CD4-positive, alpha-beta T cell (primary cell): ENCODE measurements around the gene MLYCD. TPM values are rescaled to one million over a fixed set of nuclear protein-coding genes. Genes with fewer than 3 reads are reported as not detected.

Experiments used
- ATAC-seq: fragments of 200-7000 bp; cut with Tn5 transposase; one replicate; pipeline ENCODE4 v1.10.0; 2022; ENCODE audit warnings: mild to moderate bottlenecking; ENCODE audit not compliant: poor library complexity
- CTCF ChIA-PET: fragments of 350-600 bp; sonication (Branson Sonifier 250); formaldehyde crosslinking; loops from one replicate; lab custom pipeline; 2021; ENCODE audit warnings: antibody characterized with exemption, inconsistent platforms; lab: Charles Lee
- POLR2A ChIA-PET: fragments of 350-600 bp; sonication (Branson Sonifier 250); formaldehyde crosslinking; loops from one replicate; lab custom pipeline; 2021; ENCODE audit warnings: antibody characterized with exemption, inconsistent platforms; lab: Charles Lee
- DNase-seq, 14 experiments: peaks; one replicate each; pipeline ENCODE4 v3.0.0-alpha.2; 2013 to 2020; ENCODE audit warnings: mixed read lengths in 2 of 14
- H3K27ac ChIP-seq, 2 donors: one replicate each; pipeline versions ENCODE4 v1.5.1 to v1.7.0; 2013; ENCODE audit warnings: low read length in 2 of 2, low read depth in 1 of 2, mild to moderate bottlenecking in 1 of 2
- H3K27me3 ChIP-seq, 2 experiments: 1 replicate in 1 of 2; 2 replicates in 1 of 2; pipeline versions ENCODE4 v1.6.1 to v1.7.0; 2013; ENCODE audit warnings: low read length in 2 of 2, control low read depth in 1 of 2, mild to moderate bottlenecking in 1 of 2, moderate library complexity in 1 of 2; ENCODE audit not compliant: insufficient read depth in 2 of 2, control insufficient read depth in 1 of 2
- H3K36me3 ChIP-seq: one replicate; pipeline ENCODE4 v1.6.1; 2013; ENCODE audit warnings: low read length, control low read depth; ENCODE audit not compliant: insufficient read depth
- H3K4me1 ChIP-seq: one replicate; pipeline ENCODE4 v1.6.1; 2013; ENCODE audit warnings: low read length, control low read depth; ENCODE audit not compliant: insufficient read depth
- H3K4me3 ChIP-seq: one replicate; pipeline ENCODE4 v1.5.1; 2013; ENCODE audit warnings: mild to moderate bottlenecking, low read length, moderate library complexity
- H3K9me3 ChIP-seq, 2 experiments: 1 replicate in 1 of 2; 2 replicates in 1 of 2; pipeline versions ENCODE4 v1.6.1 to v1.7.0; 2013; ENCODE audit warnings: low read length in 2 of 2, mild to moderate bottlenecking in 2 of 2, control low read depth in 1 of 2, moderate library complexity in 1 of 2; ENCODE audit not compliant: control insufficient read depth in 1 of 2, insufficient read depth in 1 of 2
- H3K27ac Mint-ChIP-seq: one replicate; pipeline ENCODE4 v1.8.0; 2020; ENCODE audit warnings: mixed read lengths
- H3K27me3 Mint-ChIP-seq: one replicate; pipeline ENCODE4 v1.8.0; 2021; ENCODE audit warnings: mixed read lengths
- H3K36me3 Mint-ChIP-seq: one replicate; pipeline ENCODE4 v1.8.0; 2021; ENCODE audit warnings: low read depth, mixed read lengths
- H3K4me1 Mint-ChIP-seq: one replicate; pipeline ENCODE4 v1.8.0; 2021; ENCODE audit warnings: low read depth, mixed read lengths
- H3K4me3 Mint-ChIP-seq: one replicate; pipeline ENCODE4 v1.8.0; 2020; ENCODE audit warnings: mild to moderate bottlenecking, mixed read lengths
- H3K9me3 Mint-ChIP-seq: one replicate; pipeline ENCODE4 v1.8.0; 2020; ENCODE audit warnings: mixed read lengths
- CTCF ChIP-seq: fragments of 200-600 bp; IDR thresholded peaks from one replicate; pipeline ENCODE4 v1.8.0; 2022; ENCODE audit warnings: antibody characterized with exemption, mild to moderate bottlenecking
- intact Hi-C, 2 experiments: fragments of 100-400 bp; cut with DNase I in 1 of 2; cut with micrococcal nuclease in 1 of 2; formaldehyde crosslinking; loops; one replicate each; pipeline versions ENCODE4 v1.15.1 to v1.9.0; 2023 to 2025; cut with DNase I, micrococcal nuclease
- total RNA-seq, 174 experiments: library from RNA in 2 of 174; stranded (reverse) in 2 of 174; gene quantifications; one replicate each; pipeline ENCODE4 v1.2.3 and lab custom pipeline; 2021 to 2026

Gene MLYCD
- total RNA-seq, 2 experiments from 2014 or later = 4.7 to 5.3 TPM

- Mint-ChIP-seq H3K27me3 (no peaks in the 10 kb centered on the region), H3K27ac (no peak overlapping the region), H3K9me3 (no peaks in the 10 kb centered on the region), H3K4me3 (no peak overlapping the region), H3K4me1 (peaks cover 6% of the 10 kb centered on the region), H3K36me3 (peaks cover 82% of the 10 kb centered on the region)
- H3K36me3 ChIP-seq = peaks cover 57% of the 10 kb centered on the region
- H3K4me3 ChIP-seq = no peak overlapping the region
- H3K4me1 ChIP-seq = no peaks in the 10 kb centered on the region
- no peak for TF ChIP-seq CTCF
- POLR2A ChIA-PET = no interaction called here
- no peaks in the 10 kb centered on the region for H3K27me3 ChIP-seq
- H3K9me3 ChIP-seq = no peaks in the 10 kb centered on the region
- DNase-seq = no peak
- CTCF ChIA-PET = no interaction called here
- no peak for ATAC-seq
- intact Hi-C loops = no loop called here
- no peak overlapping the region for H3K27ac ChIP-seq
Observed at GRCh38 chr16:83908798-83909197, 9.9 kb downstream of the MLYCD start.

GRCh38 chr16:83911290-83911689, 12.4 kb downstream of the MLYCD start:
- CTCF ChIA-PET = no interaction called here
- no peak for ATAC-seq
- intact Hi-C loops = no loop called here
- peaks cover 9% of the 10 kb centered on the region for H3K4me1 Mint-ChIP-seq
- no peak overlapping the region for H3K27ac ChIP-seq
- H3K36me3 ChIP-seq = peaks cover 80% of the 10 kb centered on the region
- POLR2A ChIA-PET = no interaction called here
- H3K4me3 Mint-ChIP-seq = no peak overlapping the region
- H3K4me3 ChIP-seq = no peak overlapping the region
- no peak for TF ChIP-seq CTCF
- H3K4me1 ChIP-seq = no peaks in the 10 kb centered on the region
- H3K27me3 Mint-ChIP-seq = no peaks in the 10 kb centered on the region
- no peak for DNase-seq
- H3K36me3 Mint-ChIP-seq = peaks cover 91% of the 10 kb centered on the region
- H3K27me3 ChIP-seq = no peaks in the 10 kb centered on the region
- no peak overlapping the region for H3K27ac Mint-ChIP-seq
- no peaks in the 10 kb centered on the region for H3K9me3 ChIP-seq
- H3K9me3 Mint-ChIP-seq = no peaks in the 10 kb centered on the region

GRCh38 chr16:83912519-83913244, 13.8 kb downstream of the MLYCD start:
- TF ChIP-seq CTCF = no peak
- no peaks in the 10 kb centered on the region for H3K9me3 ChIP-seq
- Mint-ChIP-seq H3K9me3 (no peaks in the 10 kb centered on the region), H3K27ac (no peak overlapping the region), H3K4me3 (no peak overlapping the region), H3K4me1 (peaks cover 4% of the 10 kb centered on the region), H3K27me3 (no peaks in the 10 kb centered on the region), H3K36me3 (peaks cover 84% of the 10 kb centered on the region)
- DNase-seq (no peak), ATAC-seq (no peak)
- peaks cover 76% of the 10 kb centered on the region for H3K36me3 ChIP-seq
- H3K4me1 ChIP-seq = no peaks in the 10 kb centered on the region
- no peak overlapping the region for H3K27ac ChIP-seq
- no peaks in the 10 kb centered on the region for H3K27me3 ChIP-seq
- no peak overlapping the region for H3K4me3 ChIP-seq
- CTCF ChIA-PET = no interaction called here
- intact Hi-C loops = no loop called here
- POLR2A ChIA-PET = no interaction called here
